Measurements from ENCODE around the gene ARL15. TPM values are rescaled to one million over a fixed set of nuclear protein-coding genes. Genes with fewer than 3 reads are reported as not detected.

Gene ARL15
- total RNA-seq, 1 donor from 2014 or later = 6.0 TPM

DNA sequence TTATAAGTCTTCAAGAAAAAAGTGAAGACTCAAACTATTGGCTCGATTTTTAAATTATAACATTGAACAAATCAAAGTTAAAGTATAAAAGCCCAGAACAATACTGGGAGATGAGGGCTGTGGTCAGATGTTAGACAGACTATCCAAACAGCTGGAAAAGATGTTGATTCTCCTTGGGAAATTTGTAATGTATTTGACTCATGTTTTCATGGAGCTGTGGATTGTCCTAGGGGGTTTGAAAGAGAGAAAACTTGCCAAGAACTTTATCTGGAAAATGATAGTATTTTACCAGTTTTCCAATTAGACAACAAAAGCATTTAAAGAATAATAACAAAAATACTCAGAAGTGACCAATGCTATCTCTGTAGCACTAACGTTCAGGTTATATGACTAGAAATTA lies 339.2 kb downstream of the ARL15 start:
- Mint-ChIP-seq H3K27me3 (ENCODE audit: low read depth) (no peaks in the 10 kb centered on the region), H3K4me3 (ENCODE audit: low read depth) (no peak overlapping the region), H3K27ac (no peak overlapping the region), H3K9me3 (no peaks in the 10 kb centered on the region), H3K36me3 (ENCODE audit: low read depth) (no peaks in the 10 kb centered on the region), H3K4me1 (ENCODE audit: low read depth) (peaks cover 1% of the 10 kb centered on the region)
- intact Hi-C loops (cut with micrococcal nuclease) = no loop called here
- no peak for DNase-seq (ENCODE audit: low spot score)

- Mint-ChIP-seq H3K4me3 (ENCODE audit: low read depth) (no peak overlapping the region), H3K9me3 (no peaks in the 10 kb centered on the region), H3K36me3 (ENCODE audit: low read depth) (no peaks in the 10 kb centered on the region), H3K27ac (no peak overlapping the region), H3K4me1 (ENCODE audit: low read depth) (peaks cover 1% of the 10 kb centered on the region), H3K27me3 (ENCODE audit: low read depth) (no peaks in the 10 kb centered on the region)
- intact Hi-C loops (cut with micrococcal nuclease) = no loop called here
- DNase-seq (ENCODE audit: low spot score) = no peak
Observed at GRCh38 chr5:53970475-53970874, 339.9 kb downstream of the ARL15 start.

- intact Hi-C loops (cut with micrococcal nuclease) = no loop called here
- no peaks in the 10 kb centered on the region for H3K36me3 Mint-ChIP-seq (ENCODE audit: low read depth)
- H3K27ac Mint-ChIP-seq = no peak overlapping the region
- no peaks in the 10 kb centered on the region for H3K27me3 Mint-ChIP-seq (ENCODE audit: low read depth)
- H3K9me3 Mint-ChIP-seq = no peaks in the 10 kb centered on the region
- no peak overlapping the region for H3K4me3 Mint-ChIP-seq (ENCODE audit: low read depth)
- no peaks in the 10 kb centered on the region for H3K4me1 Mint-ChIP-seq (ENCODE audit: low read depth)
- no peak for DNase-seq (ENCODE audit: low spot score)
Observed at GRCh38 chr5:53969176-53969730, 341.1 kb downstream of the ARL15 start.

DNA sequence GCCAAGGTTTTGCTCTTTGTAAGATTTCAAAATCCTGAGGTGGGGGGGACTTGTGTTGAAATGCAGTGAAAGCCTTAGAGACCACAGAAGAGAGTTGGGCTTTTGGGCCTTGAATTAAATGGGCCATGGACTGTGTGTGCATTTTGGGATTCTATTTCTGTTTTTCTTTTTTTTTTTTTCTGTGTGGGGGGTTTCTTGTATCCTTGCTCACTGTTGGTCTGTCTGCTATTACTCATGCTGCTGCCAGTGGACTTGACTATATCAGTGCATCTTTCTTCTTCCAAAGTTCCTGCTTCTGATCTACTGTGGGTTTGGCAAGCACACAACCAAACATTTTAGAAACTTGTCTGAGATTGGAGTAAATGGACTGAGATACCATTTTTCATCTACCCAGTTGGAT lies 344.9 kb downstream of the ARL15 start:
- DNase-seq (ENCODE audit: low spot score) = no peak
- Mint-ChIP-seq H3K4me1 (ENCODE audit: low read depth) (no peaks in the 10 kb centered on the region), H3K36me3 (ENCODE audit: low read depth) (no peaks in the 10 kb centered on the region), H3K4me3 (ENCODE audit: low read depth) (no peak overlapping the region), H3K27me3 (ENCODE audit: low read depth) (no peaks in the 10 kb centered on the region), H3K9me3 (no peaks in the 10 kb centered on the region), H3K27ac (no peak overlapping the region)
- intact Hi-C loops (cut with micrococcal nuclease) = no loop called here

DNA sequence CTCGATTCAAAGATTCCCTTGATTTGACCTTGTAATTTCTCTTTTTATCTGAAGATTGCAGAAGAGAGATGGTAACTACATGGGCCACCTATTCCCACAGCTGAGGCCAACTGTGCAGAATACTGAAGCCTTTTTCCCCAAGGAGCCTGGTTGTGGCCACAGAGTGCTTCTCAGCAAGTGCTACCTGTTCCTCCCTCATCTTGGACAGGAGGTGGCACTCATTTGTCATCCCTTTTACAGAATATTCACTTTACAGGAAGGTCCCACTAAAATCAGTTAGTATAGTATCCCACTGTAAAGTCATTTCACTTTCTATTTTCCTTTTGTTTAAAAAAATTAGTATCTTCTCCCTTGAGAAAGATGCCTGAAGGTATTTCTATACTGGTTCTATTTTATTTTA lies 346.4 kb downstream of the ARL15 start:
- Mint-ChIP-seq H3K36me3 (ENCODE audit: low read depth) (no peaks in the 10 kb centered on the region), H3K4me1 (ENCODE audit: low read depth) (no peaks in the 10 kb centered on the region), H3K27ac (no peak overlapping the region), H3K4me3 (ENCODE audit: low read depth) (no peak overlapping the region), H3K27me3 (ENCODE audit: low read depth) (no peaks in the 10 kb centered on the region), H3K9me3 (no peaks in the 10 kb centered on the region)
- DNase-seq (ENCODE audit: low spot score) = no peak
- intact Hi-C loops (cut with micrococcal nuclease) = no loop called here

- Mint-ChIP-seq H3K27me3 (ENCODE audit: low read depth) (no peaks in the 10 kb centered on the region), H3K36me3 (ENCODE audit: low read depth) (no peaks in the 10 kb centered on the region), H3K4me3 (ENCODE audit: low read depth) (no peak overlapping the region), H3K9me3 (peaks cover 5% of the 10 kb centered on the region), H3K4me1 (ENCODE audit: low read depth) (no peaks in the 10 kb centered on the region), H3K27ac (no peak overlapping the region)
- DNase-seq (ENCODE audit: low spot score) = no peak
- intact Hi-C loops (cut with micrococcal nuclease) = no loop called here
Observed at GRCh38 chr5:53962306-53962705, 348.1 kb downstream of the ARL15 start.

DNA sequence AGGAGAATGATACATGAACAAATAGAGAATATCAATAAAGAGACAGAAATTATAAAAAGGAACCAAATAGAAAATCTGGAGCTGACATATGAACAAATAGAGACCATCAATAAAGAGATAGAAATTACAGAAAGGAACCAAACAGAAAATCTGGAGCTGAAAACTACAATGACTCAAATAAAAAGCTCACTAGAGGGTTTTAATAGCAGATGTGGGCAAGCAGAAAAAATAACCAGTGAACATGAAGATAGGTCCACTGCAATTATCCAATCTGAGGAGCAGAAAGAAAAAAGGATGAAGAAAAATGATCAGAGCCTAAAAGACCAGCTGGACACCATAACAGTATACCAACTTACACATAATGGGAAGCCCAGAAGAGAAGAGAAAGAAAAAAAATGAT lies 353.7 kb downstream of the ARL15 start:
- intact Hi-C loops (cut with micrococcal nuclease) = no loop called here
- no peak overlapping the region for H3K4me3 Mint-ChIP-seq (ENCODE audit: low read depth)
- no peak for DNase-seq (ENCODE audit: low spot score)
- no peak overlapping the region for H3K27ac Mint-ChIP-seq
- peaks cover 5% of the 10 kb centered on the region for H3K36me3 Mint-ChIP-seq (ENCODE audit: low read depth)
- H3K4me1 Mint-ChIP-seq (ENCODE audit: low read depth) = no peaks in the 10 kb centered on the region
- peaks cover 24% of the 10 kb centered on the region for H3K9me3 Mint-ChIP-seq
- H3K27me3 Mint-ChIP-seq (ENCODE audit: low read depth) = no peaks in the 10 kb centered on the region

GRCh38 chr5:53956196-53956595 lies 354.2 kb downstream of the ARL15 start:
- DNase-seq (ENCODE audit: low spot score) = no peak
- H3K9me3 Mint-ChIP-seq = peaks cover 24% of the 10 kb centered on the region
- peaks cover 5% of the 10 kb centered on the region for H3K36me3 Mint-ChIP-seq (ENCODE audit: low read depth)
- no peaks in the 10 kb centered on the region for H3K4me1 Mint-ChIP-seq (ENCODE audit: low read depth)
- H3K27ac Mint-ChIP-seq = no peak overlapping the region
- no peaks in the 10 kb centered on the region for H3K27me3 Mint-ChIP-seq (ENCODE audit: low read depth)
- intact Hi-C loops (cut with micrococcal nuclease) = no loop called here
- no peak overlapping the region for H3K4me3 Mint-ChIP-seq (ENCODE audit: low read depth)

DNA sequence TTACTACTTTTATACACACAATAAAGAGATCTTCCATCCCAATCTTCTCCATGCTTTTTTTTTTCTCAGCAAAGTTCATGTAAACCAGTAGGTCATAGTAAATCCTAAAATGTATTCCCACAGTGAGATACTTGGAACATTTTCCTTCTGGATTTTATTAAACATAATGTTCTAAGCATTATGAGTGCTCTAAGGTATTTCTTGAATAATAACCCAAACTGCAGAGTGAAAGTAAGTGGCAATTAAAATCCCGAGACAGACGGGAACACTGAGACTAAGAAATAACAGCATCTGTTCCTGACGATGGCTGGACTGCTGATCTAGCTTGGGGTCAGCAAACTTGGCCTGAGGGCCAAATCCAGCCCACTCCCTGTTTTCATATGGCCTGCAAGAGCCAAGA lies 359.8 kb downstream of the ARL15 start:
- Mint-ChIP-seq H3K27me3 (ENCODE audit: low read depth) (no peaks in the 10 kb centered on the region), H3K9me3 (peaks cover 2% of the 10 kb centered on the region), H3K36me3 (ENCODE audit: low read depth) (no peaks in the 10 kb centered on the region), H3K4me1 (ENCODE audit: low read depth) (no peaks in the 10 kb centered on the region), H3K4me3 (ENCODE audit: low read depth) (no peak overlapping the region), H3K27ac (no peak overlapping the region)
- intact Hi-C loops (cut with micrococcal nuclease) = no loop called here
- DNase-seq (ENCODE audit: low spot score) = no peak

GRCh38 chr5:53948598-53948997 lies 361.8 kb downstream of the ARL15 start:
- Mint-ChIP-seq H3K4me1 (ENCODE audit: low read depth) (no peaks in the 10 kb centered on the region), H3K36me3 (ENCODE audit: low read depth) (no peaks in the 10 kb centered on the region), H3K9me3 (no peaks in the 10 kb centered on the region), H3K27me3 (ENCODE audit: low read depth) (no peaks in the 10 kb centered on the region), H3K4me3 (ENCODE audit: low read depth) (no peak overlapping the region), H3K27ac (no peak overlapping the region)
- DNase-seq (ENCODE audit: low spot score) = no peak
- intact Hi-C loops (cut with micrococcal nuclease) = no loop called here

- Mint-ChIP-seq H3K4me1 (ENCODE audit: low read depth) (no peaks in the 10 kb centered on the region), H3K4me3 (ENCODE audit: low read depth) (no peak overlapping the region), H3K27ac (no peak overlapping the region), H3K27me3 (ENCODE audit: low read depth) (no peaks in the 10 kb centered on the region), H3K36me3 (ENCODE audit: low read depth) (no peaks in the 10 kb centered on the region), H3K9me3 (no peaks in the 10 kb centered on the region)
- DNase-seq (ENCODE audit: low spot score) = no peak
- intact Hi-C loops (cut with micrococcal nuclease) = no loop called here
Observed at GRCh38 chr5:53946405-53947100, 363.8 kb downstream of the ARL15 start.

- Mint-ChIP-seq H3K4me3 (ENCODE audit: low read depth) (no peak overlapping the region), H3K9me3 (no peaks in the 10 kb centered on the region), H3K27me3 (ENCODE audit: low read depth) (no peaks in the 10 kb centered on the region), H3K36me3 (ENCODE audit: low read depth) (no peaks in the 10 kb centered on the region), H3K27ac (no peak overlapping the region), H3K4me1 (ENCODE audit: low read depth) (no peaks in the 10 kb centered on the region)
- intact Hi-C loops (cut with micrococcal nuclease) = no loop called here
- DNase-seq (ENCODE audit: low spot score) = no peak
Observed at GRCh38 chr5:53944981-53945380, 365.4 kb downstream of the ARL15 start.

GRCh38 chr5:53943938-53944337 lies 366.4 kb downstream of the ARL15 start:
- no peak overlapping the region for H3K27ac Mint-ChIP-seq
- H3K9me3 Mint-ChIP-seq = no peaks in the 10 kb centered on the region
- no peaks in the 10 kb centered on the region for H3K36me3 Mint-ChIP-seq (ENCODE audit: low read depth)
- DNase-seq (ENCODE audit: low spot score) = no peak
- intact Hi-C loops (cut with micrococcal nuclease) = no loop called here
- H3K27me3 Mint-ChIP-seq (ENCODE audit: low read depth) = no peaks in the 10 kb centered on the region
- no peak overlapping the region for H3K4me3 Mint-ChIP-seq (ENCODE audit: low read depth)
- H3K4me1 Mint-ChIP-seq (ENCODE audit: low read depth) = no peaks in the 10 kb centered on the region

DNA sequence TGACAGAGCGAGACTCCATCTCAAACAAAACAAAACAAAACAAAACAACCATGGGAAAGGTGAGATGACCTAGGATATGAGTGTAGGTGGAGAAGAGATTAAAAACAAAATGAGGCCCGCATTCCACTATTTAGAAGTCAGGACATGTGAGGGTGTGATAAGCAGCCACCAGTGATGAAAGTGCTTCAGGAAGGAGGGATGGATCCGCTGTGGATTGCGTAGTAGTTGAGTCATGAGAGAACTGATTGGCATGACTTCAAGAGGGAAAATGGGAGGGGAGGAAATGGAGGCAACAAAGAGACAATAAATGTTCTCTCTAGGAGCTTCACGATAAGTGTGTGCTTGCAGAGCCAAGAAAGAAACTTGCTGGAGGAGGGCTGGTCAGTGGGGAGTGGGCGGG lies 367.6 kb downstream of the ARL15 start:
- H3K4me1 Mint-ChIP-seq (ENCODE audit: low read depth) = no peaks in the 10 kb centered on the region
- no peaks in the 10 kb centered on the region for H3K27me3 Mint-ChIP-seq (ENCODE audit: low read depth)
- H3K9me3 Mint-ChIP-seq = no peaks in the 10 kb centered on the region
- no peak overlapping the region for H3K27ac Mint-ChIP-seq
- no peaks in the 10 kb centered on the region for H3K36me3 Mint-ChIP-seq (ENCODE audit: low read depth)
- intact Hi-C loops (cut with micrococcal nuclease) = no loop called here
- no peak overlapping the region for H3K4me3 Mint-ChIP-seq (ENCODE audit: low read depth)
- DNase-seq (ENCODE audit: low spot score) = no peak

Measured in activated T-helper 2 cell treated with anti-CD3 and anti-CD28 coated beads, Interferon-gamma antibody, Interleukin-2, Interleukin-4, amounts not matched to agents 10 μg/mL and 5 μg/mL and 100 μg/mL, durations not matched to agents 14 hours and 24 hours and 36 hours (primary cell).